ENCODE results near the gene SELE. TPM values are rescaled to one million over a fixed set of nuclear protein-coding genes. Genes with fewer than 3 reads are reported as not detected.

Gene SELE
- total and polyA plus RNA-seq, 9 donors, result 0.58 to 16.9 (median 2.6) TPM

- Histone ChIP-seq H3K36me3 (no peaks in the 10 kb centered on the region), H3K9me3 (no peaks in the 10 kb centered on the region), H3K27me3 (no peaks in the 10 kb centered on the region), H3K4me3 (no peak overlapping the region), H3K27ac (no peak overlapping the region), H3K4me1 (ENCODE audit: insufficient read depth) (peaks cover 3% of the 10 kb centered on the region)
- DNase-seq, result no peak
- 81 to 89% (median 82%) methylated on average over 3 of the region's 3 CpGs for WGBS, 3 donors
- TF ChIP-seq CTCF (IDR thresholded peaks at IDR 0.05), result no peak
- TF ChIP-seq POLR2A (IDR thresholded peaks at IDR 0.05), result no peak
- TF ChIP-seq EP300 (IDR thresholded peaks at IDR 0.05), result no peak
- intact Hi-C loops (cut with DNase I), result no loop called here
Measured at GRCh38 chr1:169708647-169709046, 25.2 kb downstream of the SELE start.

- Histone ChIP-seq H3K27me3 (no peaks in the 10 kb centered on the region), H3K36me3 (no peaks in the 10 kb centered on the region), H3K4me3 (no peak overlapping the region), H3K9me3 (no peaks in the 10 kb centered on the region), H3K4me1 (ENCODE audit: insufficient read depth) (peaks cover 3% of the 10 kb centered on the region), H3K27ac (no peak overlapping the region)
- no peak for DNase-seq
- TF ChIP-seq CTCF (IDR thresholded peaks at IDR 0.05) (no peak), POLR2A (IDR thresholded peaks at IDR 0.05) (no peak)
- WGBS, 3 donors, result 62 to 75% (median 62%) methylated on average over 9 of the region's 9 CpGs
- intact Hi-C loops (cut with DNase I), result no loop called here
Measured at GRCh38 chr1:169707912-169708604, 25.8 kb downstream of the SELE start.

- TF ChIP-seq CTCF (IDR thresholded peaks at IDR 0.05) (no peak), EP300 (IDR thresholded peaks at IDR 0.05) (no peak), POLR2A (IDR thresholded peaks at IDR 0.05) (no peak)
- H3K36me3 ChIP-seq, result no peaks in the 10 kb centered on the region
- H3K9me3 ChIP-seq, result no peaks in the 10 kb centered on the region
- intact Hi-C loops (cut with DNase I), result no loop called here
- H3K4me3 ChIP-seq, result no peak overlapping the region
- DNase-seq, result no peak
- 63 to 89% (median 72%) methylated on average over 2 of the region's 2 CpGs for WGBS, 3 donors
- H3K27me3 ChIP-seq, result no peaks in the 10 kb centered on the region
- no peak overlapping the region for H3K27ac ChIP-seq
- H3K4me1 ChIP-seq (ENCODE audit: insufficient read depth), result no peaks in the 10 kb centered on the region
Measured at GRCh38 chr1:169704797-169705196, 29.1 kb downstream of the SELE start.

- Histone ChIP-seq H3K9me3 (no peaks in the 10 kb centered on the region), H3K4me1 (ENCODE audit: insufficient read depth) (no peaks in the 10 kb centered on the region), H3K27me3 (no peaks in the 10 kb centered on the region), H3K36me3 (no peaks in the 10 kb centered on the region), H3K4me3 (no peak overlapping the region), H3K27ac (no peak overlapping the region)
- intact Hi-C loops (cut with DNase I), result no loop called here
- WGBS, 3 donors, result 87 to 88% (median 88%) methylated on average over 2 of the region's 2 CpGs
- DNase-seq, result no peak
- TF ChIP-seq EP300 (IDR thresholded peaks at IDR 0.05), result no peak
- no peak for TF ChIP-seq CTCF (IDR thresholded peaks at IDR 0.05)
- no peak for TF ChIP-seq POLR2A (IDR thresholded peaks at IDR 0.05)
Measured at GRCh38 chr1:169701261-169702005, 32.4 kb downstream of the SELE start.

Data from ovary (tissue), 9 donors.